HG03521 (cell line): ENCODE measurements around the gene CAPN9.

Experiments used
- ATAC-seq: cut with Tn5 transposase; IDR thresholded peaks from one replicate; pipeline ENCODE4 v1.9.1; 2021; ENCODE audit warnings: mild to moderate bottlenecking, moderate library complexity; ENCODE audit not compliant: unreplicated experiment

CAPN9 gene

DNA sequence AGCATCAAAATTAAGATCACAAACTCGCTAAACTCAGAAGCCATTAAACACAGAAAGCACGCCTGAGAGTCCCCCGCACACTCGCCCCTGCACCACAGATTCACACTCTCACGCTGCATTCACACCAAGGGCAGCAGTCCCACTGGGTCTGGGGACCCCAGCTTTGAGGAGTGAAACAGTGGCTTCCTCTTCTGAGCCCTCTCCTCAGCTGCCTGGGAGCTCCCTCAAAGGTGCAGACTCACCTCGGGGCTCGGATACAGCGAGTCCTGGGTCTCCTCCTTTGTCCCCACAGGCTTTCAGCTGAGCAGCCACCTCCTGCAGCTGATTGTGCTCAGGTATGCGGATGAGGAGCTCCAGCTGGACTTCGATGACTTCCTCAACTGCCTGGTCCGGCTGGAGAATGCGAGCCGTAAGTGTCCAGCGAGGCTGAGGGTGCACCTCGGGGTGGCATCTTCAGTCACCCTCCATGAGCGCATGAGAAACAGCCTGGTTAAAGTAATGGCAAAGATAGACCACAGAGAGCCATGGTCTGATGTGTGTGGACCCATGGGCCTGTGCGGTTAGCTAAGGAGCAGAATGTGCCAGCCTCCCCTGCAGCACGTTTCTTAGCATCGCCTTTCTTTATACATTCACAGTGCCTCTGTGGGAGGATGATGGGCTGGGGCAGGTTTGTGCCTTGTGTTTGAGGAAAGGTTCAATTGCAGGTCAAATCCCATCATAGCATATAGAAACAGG lies 47.9 kb downstream of the CAPN9 start:
- ATAC-seq = no peak

DNA sequence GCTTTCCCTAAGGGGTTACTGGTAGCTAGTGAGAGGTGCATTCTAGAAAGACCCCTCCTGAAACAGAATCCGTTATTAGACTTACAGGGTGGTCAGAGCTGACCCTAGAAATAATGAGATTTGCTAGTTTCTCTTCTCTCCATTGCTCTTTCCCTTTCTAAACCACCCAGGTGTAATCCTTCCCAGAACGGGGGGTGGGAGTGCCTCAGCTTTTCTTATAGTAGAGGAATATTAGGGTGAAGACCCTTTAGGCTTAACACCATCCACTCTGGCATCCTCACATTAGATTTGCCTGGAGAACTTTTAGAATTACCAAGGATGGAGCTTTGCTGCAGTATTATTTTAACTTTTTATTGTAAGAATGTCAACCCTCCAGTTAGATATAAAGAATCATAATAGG lies 49.4 kb downstream of the CAPN9 start:
- ATAC-seq = no peak

DNA sequence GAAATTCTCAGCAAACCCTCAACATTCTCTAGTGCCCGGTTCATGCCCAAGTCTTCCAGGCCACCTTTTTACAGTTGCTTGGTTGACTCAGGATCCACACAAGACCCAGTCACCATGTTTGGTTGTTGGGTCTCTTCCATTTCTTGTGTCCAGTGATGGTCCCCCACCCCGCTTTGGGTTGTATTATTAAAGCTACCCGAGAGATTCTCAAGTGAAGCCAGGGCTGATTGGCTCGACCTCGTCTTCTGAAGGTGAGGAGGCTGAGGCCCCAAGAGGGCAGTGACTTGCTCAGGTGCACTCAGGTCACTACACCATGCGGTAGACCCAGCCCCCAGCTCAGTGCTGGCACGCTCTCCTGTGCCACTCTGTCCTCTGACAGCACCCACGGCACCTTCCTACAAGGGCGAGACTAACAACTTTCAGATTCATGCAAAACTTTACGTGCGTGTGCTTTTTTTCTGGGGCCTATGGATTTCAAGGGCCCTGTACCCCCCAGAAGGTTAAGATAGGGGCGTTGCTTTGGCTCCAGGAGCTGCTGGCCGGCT lies 50.3 kb downstream of the CAPN9 start:
- ATAC-seq = no peak

DNA sequence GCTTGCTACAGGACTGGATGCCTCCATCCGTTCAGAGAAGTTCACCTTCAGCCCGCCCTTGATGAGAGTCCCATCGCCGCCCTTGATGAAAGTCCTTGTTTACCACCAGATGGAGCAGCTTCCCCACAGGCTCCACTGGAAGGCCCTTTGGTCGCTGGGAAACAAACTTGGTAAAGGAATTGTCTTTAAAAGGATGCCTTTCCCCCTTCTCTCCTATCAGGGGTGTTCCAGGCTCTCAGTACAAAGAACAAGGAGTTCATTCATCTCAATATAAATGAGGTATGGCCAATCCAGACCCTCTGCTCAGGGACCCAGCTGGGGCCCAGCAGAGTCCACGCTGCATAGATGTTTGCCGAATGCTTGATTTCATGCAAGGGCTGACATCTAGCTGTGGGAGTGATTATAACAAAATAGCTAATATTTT lies 50.8 kb downstream of the CAPN9 start:
- no peak for ATAC-seq

DNA sequence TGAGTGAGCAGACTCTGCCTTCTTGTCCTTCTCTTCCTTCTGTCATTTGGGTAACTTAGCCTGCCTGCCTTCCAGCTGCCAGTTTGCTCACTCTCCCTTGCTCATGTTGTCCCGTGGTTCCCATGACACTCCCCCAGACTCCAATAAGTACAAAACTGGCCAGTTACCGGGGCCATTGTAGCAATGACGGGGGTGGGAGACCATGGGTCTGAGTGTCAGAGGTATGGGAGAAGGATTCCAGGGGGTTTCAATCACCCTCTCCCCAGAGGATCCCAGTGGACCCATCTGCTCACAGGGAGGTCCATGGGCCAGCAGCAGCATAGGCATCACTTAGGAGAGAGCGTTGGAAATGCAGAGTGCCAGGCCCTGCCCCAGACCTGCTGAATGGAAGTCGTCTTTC lies 51.3 kb downstream of the CAPN9 start:
- no peak for ATAC-seq

DNA sequence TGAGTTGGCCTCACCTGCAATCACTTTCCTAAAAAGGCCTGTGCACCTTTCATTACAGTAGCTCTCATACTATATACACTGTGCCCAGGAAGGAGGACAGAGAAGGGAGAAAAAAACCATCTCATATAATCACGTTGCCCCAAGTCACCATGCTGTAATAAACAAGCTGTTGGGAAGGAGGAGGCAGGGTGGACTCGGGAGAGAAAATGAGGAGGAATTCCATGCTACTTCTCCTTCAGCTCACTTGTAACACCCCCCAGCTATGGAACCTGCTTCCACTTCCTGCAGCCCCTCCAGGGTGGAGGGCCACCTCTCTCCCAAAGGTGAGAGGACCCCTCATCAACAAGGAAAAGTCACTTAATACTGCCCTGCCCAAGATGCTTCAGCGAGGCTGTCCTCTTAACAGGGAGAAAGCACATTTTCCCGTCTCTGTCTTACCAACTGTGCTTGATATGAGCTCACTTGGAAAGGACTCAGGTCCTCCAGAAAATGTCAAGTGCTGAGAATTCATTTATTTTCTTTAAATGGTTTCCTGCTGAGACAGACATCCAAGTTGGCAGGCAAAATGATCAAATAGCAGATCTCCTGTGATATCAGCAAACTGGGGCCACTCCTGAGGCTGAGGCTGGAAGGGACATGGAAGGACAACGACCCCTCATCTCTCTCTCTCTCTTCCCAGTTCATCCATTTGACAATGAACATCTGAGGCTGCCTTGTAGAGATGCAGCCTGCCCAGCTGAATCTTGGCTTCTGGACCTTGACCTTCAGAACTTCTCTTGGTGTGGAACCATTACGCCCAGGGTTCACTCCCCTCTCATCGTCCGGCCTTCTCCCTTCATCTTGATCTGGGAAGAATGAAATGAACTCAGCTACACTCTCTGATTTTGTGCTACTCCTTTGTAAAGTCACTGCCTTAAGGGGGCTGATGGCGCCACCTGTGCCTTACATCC lies 54.0 kb downstream of the CAPN9 start:
- ATAC-seq = no peak

DNA sequence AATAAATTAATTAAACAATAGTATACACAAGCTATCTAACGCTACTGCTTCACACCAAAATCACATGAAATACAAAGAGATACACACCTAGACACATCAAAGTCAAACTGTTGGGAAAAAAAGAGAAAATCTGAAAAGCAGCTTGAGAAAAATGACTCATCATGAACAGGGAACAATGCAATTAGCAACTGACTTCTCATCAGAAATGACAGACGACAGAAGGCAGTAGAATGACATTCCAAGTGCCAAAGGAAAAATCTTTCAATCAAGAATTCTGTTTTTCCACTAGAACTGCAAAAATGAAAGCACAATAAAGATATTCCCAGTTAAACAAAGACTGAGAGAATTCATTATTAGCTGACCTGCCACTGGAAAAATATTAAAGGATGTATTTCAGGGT lies 57.2 kb downstream of the CAPN9 start:
- ATAC-seq = no peak

DNA sequence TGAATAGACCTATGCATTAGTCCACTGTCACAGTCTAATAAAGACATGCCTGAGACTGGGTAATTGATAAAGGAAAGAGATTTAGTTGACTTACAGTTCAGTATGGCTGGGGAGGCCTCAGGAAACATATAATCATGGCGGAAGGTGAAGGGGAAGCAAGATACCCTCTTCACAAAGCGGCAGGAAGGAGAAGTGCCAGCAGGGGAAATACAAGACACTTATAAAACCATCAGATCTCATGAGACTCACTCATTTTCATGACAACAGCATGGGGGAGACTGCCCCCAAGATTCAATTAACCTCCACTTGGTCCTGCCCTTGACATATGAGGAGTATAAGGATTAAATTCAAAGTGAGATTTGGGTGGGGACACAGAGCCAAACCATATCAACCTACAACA lies 59.4 kb downstream of the CAPN9 start:
- no peak for ATAC-seq

DNA sequence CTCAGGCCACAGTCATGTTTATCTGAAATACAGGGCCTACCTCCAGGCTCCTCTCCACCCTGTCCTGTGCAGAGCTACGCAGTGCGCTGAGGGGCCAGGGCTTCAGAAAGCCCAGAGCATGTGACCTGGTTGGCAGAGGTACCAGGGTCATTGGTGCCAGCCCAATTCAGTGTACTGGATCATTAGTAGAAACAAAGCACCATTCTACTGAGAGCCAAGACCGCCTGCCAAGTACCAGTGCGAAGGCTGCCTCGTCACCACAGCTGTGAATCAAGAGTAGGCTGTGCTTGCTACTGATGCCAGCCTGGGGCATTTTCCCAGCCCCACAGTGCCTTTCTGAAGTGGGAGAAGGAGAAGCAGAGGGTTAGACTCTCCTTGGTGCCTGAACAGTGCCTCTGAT lies 59.8 kb downstream of the CAPN9 start:
- no peak for ATAC-seq

DNA sequence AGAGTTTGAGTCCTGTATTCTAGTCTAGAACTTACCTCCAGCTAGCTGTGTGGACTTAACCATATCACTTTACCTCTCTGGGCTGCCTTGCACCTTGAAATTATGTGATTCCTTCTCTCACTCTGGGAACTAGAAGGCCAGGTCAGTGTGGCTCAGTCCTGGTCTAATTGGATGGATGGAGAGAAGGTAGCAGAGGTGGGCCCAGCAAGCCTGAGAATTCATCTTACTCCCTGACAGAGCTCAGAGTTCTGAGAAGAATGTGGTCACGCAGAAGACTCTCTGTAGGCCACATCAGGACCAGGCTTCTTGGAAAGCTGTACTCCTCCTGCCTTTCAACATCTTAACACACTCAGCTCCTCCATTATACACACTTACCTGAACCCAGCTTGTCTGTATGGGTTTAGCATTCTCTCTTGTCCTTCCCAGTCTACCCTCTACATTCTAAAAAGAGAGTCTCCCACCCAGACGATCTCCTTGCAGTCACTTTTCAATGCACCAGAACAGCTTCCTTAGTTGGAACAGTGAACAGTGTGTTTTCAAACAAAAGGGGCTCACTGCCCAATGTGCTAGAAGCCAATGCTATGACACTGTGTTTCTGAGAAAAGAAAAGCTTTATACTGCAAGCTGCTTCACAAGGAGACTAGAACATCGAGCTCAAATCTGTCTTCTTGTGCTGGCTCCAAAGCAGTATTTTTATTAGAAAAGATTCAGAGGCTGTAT lies 60.5 kb downstream of the CAPN9 start:
- ATAC-seq = no peak

DNA sequence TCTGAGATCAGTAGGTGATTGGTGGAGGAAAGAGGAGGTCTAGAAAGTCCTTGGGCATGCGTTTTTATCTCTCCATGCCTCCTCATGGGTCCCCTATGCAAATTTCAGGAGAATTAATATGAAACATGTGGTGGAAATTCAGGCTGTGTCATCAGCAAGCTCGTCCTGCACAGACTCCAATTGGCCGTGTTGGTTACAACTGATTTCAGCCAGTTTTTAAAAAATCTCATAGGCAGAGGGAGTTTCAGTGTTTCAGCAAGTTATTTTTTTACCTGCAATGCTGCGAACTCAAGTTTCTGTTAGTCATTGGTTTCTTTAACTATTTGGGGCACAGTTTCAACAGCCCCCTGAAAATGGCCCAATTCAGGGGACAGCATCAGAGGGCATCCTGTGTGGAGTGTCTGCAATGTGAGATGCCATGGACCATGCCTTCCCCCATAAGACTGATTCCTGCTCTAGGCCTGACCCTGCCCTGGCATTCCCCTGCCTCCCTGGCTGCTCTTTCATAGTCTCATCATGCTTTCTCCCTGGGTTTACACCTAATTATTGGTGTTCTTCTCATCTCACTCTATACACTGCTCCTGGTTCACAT lies 61.2 kb downstream of the CAPN9 start:
- no peak for ATAC-seq

DNA sequence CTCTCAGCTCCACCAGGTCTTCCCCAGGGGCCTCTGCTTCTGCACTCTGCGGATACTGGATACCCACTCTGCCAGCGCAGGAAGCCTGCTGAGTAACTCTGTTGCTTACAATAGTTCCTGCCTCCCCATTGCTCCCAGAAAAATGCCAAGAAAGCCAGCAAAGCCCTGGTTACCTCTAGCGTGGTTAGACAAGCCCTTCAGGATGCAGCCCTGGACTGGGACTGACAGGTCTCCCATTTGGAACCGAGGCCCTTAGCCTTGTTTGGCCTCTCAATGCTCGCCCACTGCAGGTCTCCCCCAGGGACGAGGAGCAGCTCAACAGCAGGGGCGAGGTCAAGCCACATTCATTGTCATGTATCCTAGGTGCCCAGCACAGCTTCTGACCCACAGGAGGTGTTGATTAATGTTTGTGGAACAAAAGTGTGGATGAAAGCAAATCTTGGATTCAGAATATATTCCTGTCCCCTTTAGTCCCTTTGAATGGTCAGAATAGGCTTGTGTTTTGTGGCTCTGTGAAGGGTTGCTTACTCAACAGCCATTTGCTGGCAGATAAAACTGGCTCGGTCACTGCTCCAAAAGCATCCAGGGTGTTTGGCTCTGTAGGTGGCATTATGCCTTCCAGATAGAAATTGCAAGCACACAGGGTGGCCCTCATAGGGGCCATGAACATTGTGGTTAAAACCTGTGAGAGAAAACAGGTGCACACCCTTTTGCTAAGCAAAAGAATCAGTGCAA lies 62.2 kb downstream of the CAPN9 start:
- no peak for ATAC-seq

DNA sequence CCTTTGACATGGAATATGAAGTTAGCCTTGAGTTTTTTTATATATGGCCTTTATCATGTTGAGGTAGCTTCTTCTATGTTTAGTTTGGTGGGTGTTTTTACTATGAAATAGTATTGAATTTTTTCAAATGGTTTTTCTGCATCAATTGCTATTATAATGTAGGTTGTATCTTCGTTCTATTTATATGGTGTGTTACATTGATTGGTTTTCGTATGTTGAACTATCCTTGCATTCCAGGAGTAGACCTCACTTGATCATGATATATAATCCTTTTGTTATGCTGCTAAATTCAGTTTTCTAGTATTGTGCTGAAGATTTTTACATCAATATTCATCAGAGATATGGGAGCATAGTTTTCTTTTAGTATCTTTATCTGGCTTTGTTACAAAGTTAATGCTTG lies 65.4 kb downstream of the CAPN9 start:
- no peak for ATAC-seq

DNA sequence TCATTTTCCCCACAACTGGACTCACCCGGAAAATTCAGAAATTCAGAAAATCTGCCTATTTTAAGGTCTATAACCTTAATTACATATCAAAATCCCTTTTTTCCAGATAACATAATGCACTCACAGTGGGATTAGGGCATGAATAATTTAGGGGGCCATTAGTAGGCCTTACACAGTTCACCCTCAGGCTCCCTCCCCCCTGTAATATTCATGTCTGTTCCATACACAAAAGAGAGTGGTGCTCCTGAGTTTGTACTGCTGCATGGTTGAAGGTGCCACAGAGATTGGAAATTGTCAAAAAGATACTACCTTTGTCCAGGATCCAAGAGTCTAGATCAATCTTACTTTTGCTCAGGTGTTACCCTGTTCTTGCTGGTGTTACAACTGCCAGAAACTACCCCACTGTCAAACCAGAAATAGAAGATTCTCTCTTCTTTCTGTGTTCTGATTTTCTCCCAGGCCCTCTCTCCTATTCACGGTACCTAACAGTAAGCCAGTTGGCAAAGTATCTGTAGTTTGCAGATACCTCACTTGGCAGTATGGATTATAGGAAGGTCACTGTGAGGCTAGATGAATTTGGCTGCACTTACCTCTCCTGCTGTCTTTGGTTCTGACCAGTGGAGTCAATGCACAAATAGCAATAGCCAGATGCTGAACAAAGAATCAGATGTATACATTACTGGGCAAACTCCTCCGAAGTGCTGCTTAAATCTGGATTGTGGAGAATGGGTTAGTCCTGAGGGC lies 67.9 kb downstream of the CAPN9 start:
- ATAC-seq = no peak

DNA sequence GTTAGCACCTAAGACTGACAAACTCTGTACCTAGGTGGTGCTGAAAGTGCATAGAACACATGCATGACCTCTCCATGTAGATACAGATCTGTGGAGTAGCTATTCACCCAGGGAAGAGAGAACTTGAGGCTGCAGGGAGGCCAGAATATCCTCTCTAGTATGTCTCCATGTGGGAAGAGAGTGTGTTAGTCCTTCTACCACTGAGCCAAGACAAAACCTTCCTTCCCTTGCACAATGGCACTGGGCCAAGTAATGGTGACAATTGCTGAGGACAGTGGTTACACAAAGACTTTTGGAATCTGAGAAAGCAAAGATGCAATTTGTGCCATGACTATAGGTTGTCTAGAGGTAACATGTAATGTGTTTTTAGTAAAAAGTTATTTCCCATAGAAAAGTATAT lies 68.8 kb downstream of the CAPN9 start:
- ATAC-seq = no peak

DNA sequence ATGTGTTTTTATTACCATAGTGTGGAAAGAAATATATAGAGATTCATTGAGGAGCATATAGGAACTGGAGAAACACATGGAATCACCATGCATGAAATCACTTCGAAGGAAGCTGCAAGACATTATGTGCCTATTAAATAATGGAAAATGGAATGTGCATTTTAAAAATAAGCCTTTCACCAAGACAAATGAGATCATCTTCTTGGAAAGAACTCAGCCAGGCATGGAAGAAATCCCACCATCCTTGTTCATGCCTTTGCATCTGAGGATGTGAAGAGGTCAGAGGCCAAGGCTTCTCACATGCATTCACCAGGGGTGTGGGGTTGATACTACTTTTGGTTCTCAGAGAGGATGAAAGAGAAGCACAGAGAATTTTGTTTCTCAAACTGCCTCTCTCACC lies 71.2 kb downstream of the CAPN9 start:
- ATAC-seq = no peak

DNA sequence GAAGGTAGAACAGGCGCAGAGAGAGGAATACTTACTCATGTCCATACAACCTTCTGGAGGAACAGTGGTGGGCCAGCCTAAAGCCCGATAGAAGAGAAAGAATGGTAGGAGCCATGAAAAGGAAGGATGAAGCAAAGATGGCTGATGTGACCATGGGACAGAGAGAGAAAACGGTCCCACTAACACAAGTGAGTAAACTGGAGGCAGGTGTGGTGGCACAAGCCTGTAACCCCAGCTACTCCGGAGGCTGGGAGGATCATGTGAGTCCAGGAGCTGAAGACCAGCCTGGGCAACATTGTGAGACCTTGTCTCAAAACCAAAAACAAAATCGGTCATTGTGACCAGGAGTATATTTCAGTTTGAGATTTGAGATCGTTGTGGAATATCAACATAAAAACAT lies 71.7 kb downstream of the CAPN9 start:
- no peak for ATAC-seq

DNA sequence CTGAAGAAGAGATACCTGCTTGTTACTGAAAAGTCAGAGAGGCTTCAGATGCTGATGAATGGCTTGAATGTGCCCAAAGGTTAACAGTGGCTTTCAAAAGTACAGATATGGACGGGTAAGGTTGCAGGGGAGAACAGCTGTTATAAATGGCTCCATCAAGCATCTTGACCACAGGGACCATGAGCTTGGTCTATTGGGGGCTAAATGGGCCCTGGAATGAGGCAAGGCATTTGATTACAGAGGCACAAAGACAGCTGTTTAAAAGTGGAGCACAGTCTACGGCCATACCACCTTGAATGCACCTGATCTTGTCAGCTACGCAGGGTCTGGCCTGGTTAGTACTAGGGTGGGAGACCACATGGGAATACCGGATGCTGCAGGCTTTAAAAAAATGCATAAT lies 72.8 kb downstream of the CAPN9 start:
- ATAC-seq = no peak

DNA sequence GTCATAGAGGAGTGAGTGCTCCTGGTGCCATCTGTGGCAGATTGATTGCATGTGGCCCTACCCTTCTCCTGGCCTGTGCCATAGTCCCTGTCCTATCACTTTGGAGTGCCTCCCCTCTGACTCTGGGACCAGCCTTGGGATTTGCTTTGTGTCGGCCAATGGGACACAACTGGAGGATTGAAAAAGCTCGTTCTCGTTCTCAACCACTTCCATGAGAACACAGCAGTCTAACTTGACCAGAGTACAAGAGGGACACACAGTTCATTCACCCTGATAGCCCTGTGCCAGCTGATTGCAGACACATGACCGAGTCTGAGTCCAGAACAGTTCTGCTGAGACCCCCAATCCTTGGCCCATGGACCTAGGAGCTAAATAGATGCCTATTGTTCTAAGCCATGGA lies 73.4 kb downstream of the CAPN9 start:
- ATAC-seq = no peak

DNA sequence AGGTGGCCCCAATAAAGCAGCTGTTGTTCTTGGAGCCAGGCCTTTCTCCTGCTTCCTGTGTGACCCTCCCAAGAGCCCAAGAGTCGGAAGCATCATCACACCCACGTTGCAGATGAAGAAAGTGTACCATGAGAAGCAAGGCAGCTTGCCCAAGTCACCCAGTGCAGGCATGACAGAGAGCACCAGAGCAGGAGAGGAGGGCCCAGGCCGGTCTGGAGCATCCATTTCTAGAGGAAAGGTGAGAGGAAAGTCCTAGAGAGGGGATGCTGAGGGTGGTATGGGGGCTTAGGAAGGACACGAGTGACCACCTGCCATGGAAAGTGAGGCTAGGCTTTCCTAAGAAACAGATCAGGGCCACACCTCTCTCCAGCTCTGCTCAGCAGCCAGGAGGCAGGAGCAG lies 74.2 kb downstream of the CAPN9 start:
- ATAC-seq = no peak
